ENCODE results near the gene FGF4.

The FGF4 gene, protein sequence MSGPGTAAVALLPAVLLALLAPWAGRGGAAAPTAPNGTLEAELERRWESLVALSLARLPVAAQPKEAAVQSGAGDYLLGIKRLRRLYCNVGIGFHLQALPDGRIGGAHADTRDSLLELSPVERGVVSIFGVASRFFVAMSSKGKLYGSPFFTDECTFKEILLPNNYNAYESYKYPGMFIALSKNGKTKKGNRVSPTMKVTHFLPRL

DNA sequence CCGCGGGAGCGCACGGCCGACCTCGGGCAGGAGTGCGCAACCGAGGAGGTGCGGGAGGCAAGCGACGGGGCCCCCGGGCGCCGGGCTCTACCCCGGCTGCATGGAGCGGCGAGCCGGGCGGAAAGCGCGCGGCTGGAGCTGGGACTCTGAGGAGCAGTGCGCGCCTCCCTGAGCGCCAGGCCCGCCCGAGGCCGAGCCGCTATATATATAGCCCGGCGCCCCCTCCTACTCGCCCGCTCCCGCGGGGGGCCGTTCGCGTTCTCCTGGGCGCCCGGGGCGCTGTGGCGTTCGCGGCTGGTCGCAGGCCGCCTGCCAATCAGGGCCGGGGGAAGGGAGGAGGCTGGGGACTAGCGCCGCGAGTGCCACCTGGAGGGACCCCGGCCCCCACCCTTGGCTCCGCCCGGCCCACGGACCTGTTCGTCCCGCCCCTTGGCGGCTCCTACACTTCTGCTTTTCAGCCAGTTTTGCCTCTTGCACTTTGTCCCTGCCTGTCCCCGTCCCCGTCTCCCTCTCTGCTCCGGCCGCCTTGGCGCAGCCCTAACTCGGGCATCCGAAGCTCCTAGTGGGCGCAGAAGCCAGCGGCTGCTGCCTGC lies at the start of gene FGF4:
FGF4 (minus strand) TSS at position 179 of the 593 bp plus-strand sequence. CDS start 257 bp downstream, outside the sequence.
- no peak for DNase-seq

DNA sequence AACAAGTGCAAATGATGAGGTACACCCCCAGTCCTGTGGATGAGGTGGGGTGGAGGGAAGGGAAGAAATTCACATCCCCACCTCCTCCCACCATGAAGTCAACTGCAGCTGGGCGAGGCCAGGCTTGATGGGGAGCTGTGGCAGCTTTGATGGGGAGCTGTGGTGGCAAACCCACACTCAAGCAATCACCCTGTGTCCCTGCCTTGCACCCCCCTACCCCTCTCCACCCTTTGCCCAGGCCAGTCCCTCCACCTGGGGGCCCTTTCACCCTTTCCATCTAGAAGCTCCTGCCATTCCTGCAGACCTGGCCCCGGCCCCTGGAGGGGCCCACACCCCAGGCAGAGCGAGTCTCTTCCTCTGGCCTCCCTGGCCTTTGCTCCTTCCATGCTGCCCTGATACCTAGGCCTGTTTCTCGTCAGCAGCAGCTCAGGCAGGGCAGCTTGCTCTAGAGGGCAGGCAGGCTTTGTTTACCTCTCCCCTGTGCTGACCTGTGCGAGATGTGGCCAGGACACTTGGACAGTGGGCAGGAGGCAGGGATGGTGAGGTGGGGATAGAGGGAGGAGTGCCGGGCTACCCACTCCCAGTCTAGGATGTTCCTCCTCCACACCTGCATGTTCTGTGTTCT lies 48.6 kb upstream of the FGF4 start:
- no peak for DNase-seq

DNA sequence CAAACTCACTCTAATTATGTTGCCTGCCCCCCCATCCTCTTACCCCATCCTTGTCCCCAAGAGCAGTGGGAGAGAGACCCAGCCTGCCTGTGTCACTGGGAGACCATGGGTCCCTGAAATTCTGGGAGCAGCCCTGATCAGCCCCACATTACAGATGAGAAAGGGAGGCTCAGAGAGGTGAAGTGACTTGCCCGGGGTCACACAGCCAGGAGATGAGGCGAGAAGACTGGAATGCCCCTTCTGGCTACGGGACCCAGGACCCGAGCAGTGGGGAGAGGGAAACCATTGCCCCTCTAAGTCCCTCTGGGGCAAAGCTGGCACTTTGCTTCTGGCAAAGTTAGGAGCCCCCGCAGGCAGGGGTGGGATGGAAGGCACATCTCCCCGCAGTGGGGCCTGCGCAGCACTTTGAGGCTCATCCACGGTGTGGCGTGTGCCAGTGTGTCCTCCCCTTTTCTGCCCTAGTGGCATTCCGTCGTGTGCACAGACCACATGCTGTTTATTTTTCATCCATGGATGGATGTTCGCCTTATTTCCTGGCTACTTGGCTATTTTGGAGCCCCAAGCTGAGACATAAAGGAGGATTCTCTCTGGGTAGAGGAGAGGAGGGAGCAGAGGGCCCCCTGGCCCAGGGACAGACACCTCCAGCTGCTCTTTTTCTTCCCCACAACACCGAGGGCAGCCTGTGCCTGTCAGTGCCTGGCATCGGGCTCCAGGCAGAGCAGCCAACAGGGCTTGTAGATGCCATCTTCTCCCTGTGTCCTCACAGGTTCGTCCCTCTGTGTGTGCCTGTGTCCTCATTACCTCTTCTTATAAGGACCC lies 47.7 kb upstream of the FGF4 start:
- no peak for DNase-seq

DNA sequence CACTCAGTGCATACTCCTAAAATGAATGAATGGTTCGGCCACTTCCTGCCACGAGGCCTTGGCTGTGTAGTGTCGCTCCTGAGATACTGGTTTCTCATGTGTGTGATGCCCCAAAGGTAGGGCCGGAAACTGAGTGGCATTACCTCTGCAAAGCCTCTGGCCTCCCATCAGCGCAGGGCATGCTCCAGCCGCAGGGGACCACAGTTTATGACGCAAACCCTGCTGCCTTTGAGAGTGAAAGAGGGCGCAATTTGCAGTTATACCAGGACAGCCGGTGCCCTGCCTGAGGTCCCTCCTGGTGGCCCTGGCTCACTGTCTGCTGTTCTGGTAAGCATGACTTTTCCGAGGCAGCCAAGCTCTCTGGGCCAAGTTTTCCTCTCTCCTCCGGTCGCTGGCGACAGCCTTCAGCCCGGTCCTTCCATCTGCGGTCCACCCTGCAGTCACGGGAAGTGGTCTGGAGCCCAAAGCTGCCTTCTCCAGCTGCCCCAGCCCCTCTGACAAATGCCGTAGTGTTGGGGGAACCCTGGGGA lies 46.4 kb upstream of the FGF4 start:
- no peak for DNase-seq

DNA sequence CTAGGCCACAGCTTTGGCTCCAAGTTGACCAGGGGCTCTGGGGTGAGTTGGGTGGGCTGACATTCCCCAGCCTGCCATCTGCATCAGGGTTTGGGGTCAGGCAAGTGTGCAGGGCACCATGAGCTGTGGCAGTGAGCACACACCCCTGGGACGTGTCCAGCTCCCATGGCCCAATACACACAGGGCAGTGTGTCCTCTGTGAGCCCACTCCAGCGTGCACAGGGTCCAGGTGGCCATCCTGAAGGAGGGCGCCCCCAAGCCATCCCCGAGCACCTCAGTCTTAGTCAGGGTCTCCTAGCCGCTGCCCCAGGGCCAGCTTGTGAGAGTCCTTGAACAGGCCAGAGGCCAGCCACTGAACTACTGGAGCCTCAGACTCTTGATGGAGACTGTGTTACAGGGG lies 45.3 kb upstream of the FGF4 start:
- no peak for DNase-seq

DNA sequence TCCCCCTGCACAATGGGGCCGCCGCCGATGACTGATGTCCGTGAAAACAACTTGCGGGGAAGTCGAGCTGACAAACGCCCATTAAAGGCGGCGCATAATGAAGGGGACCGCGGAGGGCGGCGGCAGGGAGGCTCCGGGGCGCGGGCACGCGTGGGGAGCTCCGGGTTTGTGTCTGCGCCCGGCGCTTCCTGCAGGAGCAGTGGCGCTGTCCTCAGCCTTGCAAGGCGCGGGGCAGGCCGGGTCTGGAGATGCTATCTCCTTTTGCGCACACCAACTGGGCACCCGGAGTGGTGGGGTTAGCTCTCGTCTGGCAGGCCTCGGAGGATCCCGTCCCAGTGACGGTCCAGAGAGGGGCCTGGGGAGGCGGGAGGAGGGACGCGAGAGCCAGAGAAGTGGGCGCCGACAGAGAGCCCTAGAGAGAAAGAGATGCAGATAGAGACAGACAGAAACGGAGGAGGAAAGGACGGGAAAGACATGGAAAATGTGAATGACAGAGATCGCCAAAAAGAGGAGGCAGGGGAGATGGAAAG lies 44.5 kb upstream of the FGF4 start:
- DNase-seq, result no peak

DNA sequence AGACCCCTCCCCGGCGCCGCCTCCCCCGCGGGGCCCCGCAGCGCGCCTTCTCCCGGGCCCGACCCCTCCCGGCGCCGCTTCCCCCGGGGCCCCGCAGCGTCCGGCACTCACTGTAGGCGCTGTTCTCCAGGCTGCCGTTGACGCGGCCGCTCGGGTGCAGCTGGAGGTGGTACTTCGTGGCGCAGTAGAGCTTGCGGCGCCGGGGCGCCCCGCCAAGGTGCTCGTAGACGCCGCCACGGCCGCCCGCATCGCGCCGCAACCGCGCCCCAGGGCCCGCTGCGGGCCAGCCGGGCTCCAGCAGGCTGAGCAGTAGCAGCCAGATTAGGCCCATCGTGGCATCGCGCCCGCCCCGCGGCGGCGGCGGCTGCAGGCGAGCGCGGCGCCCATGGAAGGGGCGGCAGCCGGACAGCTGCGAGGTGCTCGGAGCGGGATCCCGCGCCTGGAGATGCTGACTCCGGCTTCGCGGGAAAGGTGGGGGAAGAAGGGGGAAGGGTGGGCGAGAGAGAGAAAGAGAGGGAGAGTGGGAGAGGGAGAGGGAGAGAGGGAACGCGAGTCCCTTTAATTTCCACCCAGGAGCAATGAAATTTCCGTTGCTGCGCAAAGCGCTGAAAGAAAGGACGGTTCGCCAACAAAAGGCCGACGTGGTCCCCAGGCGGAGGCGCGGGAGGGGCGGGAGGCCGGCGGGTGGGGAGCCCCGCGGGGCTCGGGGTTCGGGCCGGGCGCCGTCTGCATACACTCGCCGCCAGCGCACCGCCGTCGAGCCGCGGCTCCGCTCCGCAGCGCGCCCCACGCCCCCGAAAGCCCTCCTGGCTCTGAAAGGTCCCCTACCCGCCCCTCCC lies 43.7 kb upstream of the FGF4 start, which contains the start of gene FGF3:
FGF3 (minus strand) TSS at position 814 of the 839 bp plus-strand sequence; CDS start at position 331, 483 bp downstream.
- no peak for DNase-seq

DNA sequence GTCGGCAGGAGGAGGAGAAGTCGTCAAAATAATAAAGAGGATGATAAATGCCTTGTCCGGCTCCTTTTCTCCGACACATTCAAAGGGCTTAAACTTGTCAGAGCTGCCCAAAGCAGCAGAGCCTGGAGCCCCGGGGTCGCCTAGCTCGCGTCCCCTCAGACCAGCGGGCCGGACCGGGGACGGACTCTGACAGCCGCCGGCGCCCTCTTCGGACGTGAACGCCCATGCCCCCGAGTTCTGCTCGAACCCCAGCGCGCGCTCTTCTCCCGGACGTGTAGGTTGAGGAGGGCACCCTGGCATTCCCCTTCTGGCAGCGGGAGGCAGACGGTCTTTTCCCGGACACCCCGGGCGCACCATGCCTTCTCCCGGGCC lies 43.1 kb upstream of the FGF4 start:
- no peak for DNase-seq

DNA sequence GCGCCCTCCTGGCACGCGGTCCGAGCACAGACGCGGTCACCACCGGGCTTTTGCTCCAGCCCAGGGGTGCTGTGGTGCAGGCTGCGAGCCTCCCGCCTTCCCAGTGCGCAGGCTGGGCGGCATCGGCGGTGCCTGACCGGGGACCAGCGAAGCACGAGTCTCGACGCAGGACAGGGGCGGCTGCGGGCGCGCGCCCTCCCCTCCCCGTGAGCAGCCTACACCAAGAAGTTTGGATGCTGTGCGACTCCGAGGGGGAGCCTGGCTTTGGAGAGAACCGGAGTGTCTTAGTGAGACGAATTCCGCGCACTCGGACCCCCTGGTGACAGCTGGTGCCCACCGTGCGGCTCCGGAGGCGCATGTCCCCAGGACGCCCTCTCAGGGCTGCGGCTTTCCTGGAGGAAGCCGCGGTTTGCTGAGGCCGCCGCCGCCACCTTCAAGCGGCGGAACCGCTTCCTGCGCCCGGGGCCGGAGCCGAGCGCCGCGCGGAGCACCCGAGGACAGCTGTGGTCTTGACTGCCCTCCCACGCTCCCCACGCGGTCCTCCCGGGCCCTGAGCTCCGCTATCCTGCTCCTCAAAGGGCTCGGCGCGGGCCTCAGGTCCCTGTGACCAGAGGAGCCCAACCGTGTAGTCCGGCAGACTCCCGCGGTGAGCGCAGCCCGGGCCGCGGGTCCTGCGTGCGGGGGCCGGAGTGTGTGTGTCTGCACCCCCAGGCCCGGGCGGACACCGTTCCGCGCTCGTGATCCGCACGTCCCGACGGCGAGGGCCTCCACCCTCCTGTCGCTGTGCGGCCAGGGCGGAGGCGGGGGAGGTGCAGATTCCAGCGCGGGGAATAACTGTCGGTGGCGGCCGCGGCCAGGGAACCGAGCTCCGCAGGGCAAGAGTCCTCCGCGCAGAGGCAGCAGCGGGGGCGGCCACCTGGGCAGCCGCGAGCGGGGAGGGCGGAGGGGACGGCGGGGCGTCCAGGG lies 42.4 kb upstream of the FGF4 start:
- no peak for DNase-seq

DNA sequence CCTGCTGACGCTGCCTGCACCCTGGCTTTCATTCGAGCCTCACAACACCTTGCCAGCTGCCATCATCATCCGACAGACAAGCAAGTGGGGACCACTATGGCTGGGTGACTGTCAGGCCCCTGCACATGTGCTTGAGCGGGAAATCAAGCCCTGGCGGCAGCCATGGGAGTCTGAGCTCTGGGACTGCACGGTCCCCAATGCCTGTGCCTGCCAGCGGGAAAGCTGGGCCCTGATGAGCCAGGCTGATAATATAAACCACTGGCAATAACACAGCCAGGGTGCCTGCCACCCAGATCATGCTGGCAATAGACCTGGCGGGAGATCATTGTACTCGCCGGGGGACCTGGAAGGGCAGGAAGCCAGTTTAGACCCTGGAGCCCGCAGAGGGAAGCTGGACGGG lies 41.5 kb upstream of the FGF4 start:
- DNase-seq, result no peak

DNA sequence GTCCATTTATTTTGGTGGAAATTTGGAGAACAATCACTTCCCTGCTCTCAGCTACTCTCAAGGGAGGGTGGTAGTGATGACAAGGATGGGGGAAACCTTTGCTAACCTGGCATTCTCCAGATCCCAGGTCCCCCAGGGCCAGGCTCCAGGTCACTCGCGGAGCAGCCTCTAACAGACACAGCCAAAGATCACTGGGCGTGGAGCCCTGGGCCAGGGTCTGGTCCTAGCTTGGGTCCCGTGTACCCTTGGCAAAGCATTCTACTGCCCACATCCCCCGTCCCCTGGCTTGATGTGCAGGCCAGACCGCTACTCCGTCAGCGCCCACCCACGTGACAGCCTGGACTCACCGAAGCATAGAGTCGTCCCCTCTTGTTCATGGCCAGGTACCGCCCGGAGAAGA lies 40.8 kb upstream of the FGF4 start:
- no peak for DNase-seq

DNA sequence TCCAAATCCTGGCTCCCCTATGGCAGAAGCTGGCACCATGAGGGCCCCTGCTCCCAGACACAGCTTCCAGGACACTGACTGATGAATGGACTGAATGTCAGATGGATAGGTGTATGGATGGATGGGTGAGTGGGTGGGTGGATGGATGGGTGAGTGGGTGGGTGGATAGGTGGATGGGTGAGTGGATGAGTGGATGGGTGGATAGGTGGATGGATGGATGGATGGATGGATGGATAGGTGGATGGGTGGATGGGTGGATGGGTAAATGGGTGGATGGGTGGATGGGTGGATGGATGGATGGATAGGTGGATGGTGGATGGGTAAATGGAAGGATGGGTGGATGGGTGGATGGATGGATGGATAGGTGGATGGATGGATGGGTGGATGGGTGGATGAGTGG lies 39.8 kb upstream of the FGF4 start:
- DNase-seq, result no peak

DNA sequence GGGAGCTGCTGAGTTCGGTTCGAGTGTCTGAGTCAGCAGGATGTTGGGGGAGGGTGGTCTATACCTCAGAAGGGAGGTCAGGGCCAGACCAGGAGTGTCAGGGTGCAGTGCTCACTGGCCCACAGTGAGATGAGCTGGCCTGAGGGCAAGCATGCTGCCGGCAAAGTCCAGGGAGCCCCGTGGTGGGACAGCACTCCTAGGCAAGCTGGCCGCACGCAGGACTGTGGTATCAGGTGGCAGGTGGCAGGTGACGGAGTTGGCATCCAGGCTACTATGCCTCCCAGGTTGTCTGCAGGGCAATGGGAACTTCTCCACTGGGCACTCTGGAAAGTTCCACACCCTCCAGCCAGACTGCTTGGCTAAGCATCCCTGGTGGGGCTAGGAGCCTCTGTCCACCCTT lies 39.3 kb upstream of the FGF4 start:
- DNase-seq, result no peak

DNA sequence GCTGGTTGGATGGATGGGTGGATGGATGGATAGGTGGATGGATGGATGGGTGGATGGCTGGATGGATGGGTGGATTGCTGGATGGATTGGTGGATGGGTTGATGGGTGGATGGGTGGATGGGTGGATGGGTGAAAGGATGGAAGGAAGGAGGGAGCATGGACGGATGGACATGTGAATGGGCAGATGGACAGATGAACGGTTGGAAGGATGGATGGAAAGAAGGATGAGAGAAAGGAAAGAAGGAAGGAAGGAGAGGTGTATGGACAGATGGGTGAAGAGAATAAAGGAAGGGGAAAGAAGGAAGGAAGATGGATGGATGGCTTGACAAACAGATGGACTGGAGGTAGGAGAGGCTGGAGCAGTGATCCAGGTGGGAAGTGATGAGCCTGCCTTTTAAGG lies 38.7 kb upstream of the FGF4 start:
- DNase-seq, result no peak

DNA sequence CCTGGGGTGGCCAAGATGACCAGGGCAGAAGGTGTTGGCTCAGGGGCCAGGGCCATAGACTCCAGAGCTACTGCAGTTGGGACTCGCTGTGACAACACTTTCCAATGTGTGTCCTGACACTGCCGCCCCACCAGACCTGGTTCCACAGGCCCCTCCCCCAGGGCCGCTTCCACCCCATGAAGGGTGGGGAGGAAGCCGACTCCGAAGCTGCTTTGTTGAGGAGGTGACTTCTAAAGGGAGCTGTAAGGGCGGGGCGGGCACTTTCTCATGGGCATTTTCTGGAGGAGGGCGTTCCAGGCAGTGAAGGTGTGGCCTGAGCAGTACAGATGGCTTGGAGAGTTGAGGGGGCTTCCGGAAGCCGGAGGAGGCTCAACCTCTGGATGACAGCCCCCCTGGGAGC lies 37.8 kb upstream of the FGF4 start:
- no peak for DNase-seq

DNA sequence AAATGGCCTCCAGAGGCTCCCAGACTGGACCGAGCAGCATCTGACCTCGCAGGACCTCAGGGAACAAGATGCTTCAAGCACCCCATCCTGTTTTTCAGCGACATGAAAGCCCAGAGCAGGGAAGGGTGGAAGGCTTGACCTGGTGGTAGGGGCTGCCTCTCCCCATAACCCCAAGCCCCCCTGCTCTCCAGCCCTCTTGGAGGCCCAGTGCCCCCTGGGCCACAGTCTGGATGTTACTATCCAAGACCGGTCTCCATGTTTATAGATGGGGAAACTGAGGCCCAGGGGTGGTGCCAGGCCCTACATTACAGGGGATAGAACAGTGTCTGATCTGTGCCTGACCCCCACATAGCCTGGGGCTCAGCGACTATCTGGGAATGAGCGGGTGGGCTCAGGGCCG lies 37.1 kb upstream of the FGF4 start:
- DNase-seq, result no peak

DNA sequence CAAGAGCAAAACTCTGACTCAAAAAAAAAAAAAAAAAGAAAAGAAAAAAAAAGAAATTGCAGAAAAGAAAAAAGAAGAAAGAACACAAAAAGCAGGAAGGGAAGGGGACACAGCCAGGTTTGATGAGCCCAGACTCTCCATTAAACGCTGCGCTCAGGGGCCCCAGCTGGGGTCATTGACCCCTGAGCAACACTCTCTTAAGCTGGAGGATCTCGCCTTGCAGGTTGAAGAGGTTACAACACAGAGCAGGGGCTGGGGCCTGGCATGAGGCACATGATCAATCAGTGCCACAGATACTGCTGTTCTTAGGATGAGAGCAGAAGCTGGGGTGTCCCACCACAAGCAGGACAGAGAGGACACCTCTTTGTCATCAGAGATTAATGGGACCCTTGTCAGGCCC lies 36.3 kb upstream of the FGF4 start:
- no peak for DNase-seq

DNA sequence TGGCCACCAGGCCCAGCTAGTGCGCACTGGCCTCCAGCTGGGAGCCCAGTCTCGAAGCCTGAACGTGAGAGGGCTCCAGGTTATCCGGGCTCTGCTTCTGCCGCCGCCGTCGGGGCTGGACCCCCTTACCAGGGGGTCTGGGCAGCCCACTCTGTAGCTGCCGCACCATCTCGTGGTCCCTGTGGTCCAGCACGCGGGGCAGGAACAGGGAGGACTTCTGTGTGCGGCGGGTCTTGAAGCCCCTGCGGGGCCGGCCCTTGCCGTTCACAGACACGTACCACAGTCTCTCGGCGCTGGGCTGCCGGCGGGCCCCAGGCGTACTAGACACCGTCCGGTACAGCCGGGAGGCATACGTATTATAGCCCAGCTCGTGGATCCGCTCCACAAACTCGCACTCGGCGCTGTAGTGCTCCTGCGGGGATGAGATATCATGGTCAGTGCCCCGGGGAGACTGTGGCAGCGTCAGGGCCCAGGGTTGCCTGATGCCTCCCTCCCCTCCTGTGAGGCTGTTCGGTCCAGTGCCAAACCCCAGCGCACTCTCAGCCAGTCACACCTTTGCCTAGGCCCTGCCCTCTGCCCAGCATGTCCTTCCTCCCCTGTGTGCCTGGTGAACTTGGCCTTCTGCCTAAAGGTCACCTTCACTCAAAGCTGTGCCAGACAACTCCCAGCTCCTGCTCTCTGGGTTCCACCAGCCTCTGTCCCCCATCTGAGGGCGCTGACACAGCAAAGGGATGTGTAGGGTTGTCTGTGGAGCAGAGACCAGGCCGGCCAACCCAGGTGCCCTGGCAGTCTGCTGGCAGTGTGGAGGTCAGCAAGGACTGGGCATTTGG lies 35.4 kb upstream of the FGF4 start:
- DNase-seq, result no peak

DNA sequence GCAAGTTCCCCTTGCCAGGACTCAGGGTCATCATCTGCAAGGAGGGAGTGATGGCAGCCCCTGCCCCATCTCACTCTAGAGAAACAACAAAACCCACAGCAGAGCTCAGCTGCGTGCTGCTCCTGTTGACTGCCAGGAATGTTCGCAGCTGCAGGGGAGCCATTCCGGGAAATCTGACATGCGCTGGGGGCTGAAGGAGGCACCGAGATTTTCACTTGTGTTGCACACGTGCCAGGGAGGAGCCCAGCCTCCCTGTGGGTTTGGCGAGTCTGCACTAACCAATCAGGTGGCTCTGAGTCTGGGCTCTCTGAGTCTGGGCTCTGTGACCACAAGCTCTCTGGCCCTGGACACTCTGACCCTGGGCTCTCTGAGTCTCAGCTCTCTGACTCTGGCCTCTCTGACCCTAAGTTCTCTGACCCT lies 33.5 kb upstream of the FGF4 start:
- no peak for DNase-seq

All from CD4-positive, alpha-beta T cell treated with Interleukin-15 for 1 hour (primary cell).